ENCODE results near the gene GHDC.

DNA sequence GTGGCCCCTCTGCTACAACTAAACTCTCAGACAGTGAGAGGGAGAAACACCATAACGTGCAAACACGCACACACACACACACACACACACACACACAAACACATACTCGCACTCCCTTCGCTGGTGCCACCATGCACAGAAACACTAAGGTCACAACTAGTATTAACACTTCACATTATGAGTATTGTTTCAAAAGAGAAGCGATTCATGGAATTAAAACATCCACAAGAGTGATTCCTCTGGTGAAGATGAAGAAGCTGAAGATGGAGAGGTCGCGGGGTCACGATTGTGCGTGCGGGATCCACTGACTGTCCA is 7.1 kb upstream of the GHDC start:
- no peak for TF ChIP-seq POLR2A (IDR thresholded peaks at IDR 0.05)
- TF ChIP-seq, protein P1, sequence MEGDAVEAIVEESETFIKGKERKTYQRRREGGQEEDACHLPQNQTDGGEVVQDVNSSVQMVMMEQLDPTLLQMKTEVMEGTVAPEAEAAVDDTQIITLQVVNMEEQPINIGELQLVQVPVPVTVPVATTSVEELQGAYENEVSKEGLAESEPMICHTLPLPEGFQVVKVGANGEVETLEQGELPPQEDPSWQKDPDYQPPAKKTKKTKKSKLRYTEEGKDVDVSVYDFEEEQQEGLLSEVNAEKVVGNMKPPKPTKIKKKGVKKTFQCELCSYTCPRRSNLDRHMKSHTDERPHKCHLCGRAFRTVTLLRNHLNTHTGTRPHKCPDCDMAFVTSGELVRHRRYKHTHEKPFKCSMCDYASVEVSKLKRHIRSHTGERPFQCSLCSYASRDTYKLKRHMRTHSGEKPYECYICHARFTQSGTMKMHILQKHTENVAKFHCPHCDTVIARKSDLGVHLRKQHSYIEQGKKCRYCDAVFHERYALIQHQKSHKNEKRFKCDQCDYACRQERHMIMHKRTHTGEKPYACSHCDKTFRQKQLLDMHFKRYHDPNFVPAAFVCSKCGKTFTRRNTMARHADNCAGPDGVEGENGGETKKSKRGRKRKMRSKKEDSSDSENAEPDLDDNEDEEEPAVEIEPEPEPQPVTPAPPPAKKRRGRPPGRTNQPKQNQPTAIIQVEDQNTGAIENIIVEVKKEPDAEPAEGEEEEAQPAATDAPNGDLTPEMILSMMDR (IDR thresholded peaks at IDR 0.05 in 8 of 11, conservative IDR thresholded peaks at IDR 0.05 in 3 of 11) = no peak
